ENCODE measurements around the gene CNTN4.
"Not testable (repeated sequence)": the region's sequence is repeated elsewhere in the genome, so short reads cannot be mapped to it uniquely, and the experiment has no call there.

The CNTN4 gene

DNA sequence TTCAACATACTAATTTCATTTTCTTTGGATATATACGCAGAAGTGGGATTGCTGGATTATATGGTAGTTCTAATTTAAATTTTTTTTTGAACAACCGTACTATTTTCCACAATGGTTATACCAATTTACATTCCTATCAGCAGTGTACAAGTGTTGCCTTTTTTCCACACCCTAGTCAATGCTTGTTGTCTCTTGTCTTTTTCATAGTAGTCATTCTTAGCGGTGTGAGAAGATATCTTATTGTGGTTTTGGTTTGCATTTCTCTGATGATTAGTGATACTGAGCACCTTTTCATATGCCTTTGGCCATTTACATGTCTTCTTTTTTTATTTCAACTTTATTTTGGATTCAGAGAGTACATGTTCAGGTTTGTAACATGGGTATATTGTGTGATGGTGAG lies 858.4 kb downstream of the CNTN4 start:
- no peak for DNase-seq (ENCODE audit: low read depth, low spot score)

DNA sequence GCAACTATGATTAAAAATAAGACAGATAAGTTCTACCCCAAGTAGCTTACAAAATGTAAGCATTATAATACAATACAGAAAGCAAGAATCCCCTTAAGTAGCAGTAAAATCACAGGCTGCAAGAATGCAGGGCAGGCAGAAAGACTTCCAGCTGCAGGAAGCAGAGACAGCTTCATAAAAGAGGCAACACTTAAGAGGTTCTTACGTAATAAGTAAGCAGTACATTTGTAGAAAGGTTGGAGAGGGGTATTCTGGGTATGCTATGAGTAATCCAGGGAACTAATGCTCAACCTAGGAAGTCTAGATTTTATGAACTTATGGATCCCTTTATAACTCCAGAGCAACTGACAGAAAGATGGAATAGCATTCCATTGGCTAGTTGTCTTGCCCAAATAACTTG lies 859.9 kb downstream of the CNTN4 start:
- no peak overlapping the region for H3K4me3 ChIP-seq (ENCODE audit: low read length)
- DNase-seq (ENCODE audit: low read depth, low spot score), result no peak

More for the DNA sequence above, 858.4 kb downstream of the CNTN4 start:
- no peak overlapping the region for H3K4me3 ChIP-seq (ENCODE audit: low read length)

DNA sequence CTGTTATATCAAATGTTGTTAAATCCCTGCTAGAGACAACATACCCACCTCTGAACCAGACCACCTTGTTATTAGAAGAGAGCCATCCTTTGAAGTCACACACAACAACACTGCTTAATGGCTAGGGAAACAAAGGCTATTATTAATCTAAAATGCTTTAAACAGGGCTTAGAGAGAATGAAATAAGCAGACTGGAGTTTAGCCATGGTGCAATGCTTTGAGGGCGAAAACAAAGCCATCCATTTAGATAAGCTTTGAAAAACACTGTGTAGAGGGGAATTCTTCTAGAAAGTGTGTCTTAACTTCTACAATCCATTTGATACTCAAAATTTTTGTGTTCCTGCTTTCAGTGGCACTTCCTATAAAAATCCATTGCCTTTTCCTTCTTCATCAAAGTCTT lies 862.9 kb downstream of the CNTN4 start:
- no peak overlapping the region for H3K4me3 ChIP-seq (ENCODE audit: low read length)
- no peak for DNase-seq (ENCODE audit: low read depth, low spot score)

DNA sequence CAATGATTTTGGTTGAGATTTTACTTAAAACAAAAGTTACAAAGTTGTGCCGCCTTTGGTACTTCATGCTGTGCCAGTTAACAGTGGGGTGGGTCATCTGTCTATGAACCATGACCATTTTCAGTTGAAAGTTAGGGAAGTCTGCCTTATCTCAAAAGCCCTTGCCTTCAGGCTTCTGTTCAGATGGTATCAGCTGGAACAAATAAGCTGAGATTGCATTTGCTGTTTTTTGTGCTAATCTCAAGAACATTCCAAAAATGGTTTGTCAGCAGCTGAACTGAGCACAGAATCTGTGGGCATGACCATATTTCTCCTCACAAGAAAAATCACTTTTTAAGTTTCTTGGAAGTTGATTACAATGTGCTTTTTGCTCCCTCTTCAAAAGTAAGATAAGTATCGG lies 869.2 kb downstream of the CNTN4 start:
- DNase-seq (ENCODE audit: low read depth, low spot score), result no peak

DNA sequence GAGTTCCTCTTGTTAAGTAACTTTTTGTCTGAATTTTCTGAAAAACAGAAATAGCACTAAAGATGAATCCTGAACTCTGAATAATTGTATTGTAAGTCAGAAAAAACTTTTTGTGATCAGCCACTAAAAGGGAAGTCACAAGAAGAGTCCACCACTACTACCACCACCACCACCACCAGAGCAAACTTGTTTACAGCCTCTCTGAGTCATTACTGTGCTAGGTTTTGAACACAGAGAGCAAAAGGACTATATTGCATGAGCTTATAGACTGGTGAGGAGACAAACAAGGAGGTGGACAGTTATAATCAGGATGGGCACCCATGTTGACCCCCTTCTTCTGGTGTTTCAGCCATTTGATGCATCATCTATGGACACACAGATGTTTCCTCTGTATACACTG lies 869.8 kb downstream of the CNTN4 start:
- H3K4me3 ChIP-seq (ENCODE audit: low read length), result no peak overlapping the region
- DNase-seq (ENCODE audit: low read depth, low spot score), result no peak

More for the DNA sequence above, 869.2 kb downstream of the CNTN4 start:
- H3K4me3 ChIP-seq (ENCODE audit: low read length), result no peak overlapping the region

DNA sequence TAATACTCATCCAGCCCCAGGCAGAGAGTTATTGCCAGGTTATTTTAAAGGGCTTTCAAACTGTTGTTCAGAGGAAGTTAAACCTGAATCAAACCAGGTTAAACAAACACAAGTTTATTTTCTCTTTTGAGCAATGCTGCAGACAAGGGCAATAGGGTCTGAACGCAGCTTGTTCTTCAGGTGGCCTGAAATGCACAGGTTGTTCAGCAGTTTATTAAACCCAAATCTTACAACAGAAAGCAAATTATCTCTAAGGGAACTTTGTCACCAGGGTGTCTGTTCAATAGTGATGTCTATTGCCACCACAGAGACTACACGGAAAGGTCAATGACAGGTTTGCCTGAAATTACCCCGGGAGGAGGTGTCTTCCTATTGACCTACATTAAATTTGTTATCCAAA lies 877.5 kb downstream of the CNTN4 start:
- no peak overlapping the region for H3K4me3 ChIP-seq (ENCODE audit: low read length)
- DNase-seq (ENCODE audit: low read depth, low spot score), result no peak

DNA sequence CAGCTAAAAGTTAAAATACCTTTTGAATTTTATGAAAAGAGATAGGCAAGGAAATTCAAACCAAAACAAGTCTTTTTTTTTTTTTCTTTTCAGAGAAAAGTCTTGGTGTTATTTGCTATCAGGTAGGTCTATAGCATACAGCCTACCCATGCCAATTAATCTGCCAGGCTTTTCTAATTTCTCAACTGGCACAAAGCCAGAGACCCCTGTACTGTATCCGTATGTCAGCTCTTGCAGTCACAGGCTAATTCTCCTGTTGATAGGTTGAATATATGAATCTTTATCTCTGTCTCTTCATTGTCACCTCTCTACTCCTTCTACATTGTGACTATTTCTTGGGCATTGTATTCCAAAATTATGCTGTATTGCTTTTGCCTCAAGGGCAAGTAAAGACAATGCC lies 878.1 kb downstream of the CNTN4 start:
- no peak overlapping the region for H3K4me3 ChIP-seq (ENCODE audit: low read length)
- no peak for DNase-seq (ENCODE audit: low read depth, low spot score)

DNA sequence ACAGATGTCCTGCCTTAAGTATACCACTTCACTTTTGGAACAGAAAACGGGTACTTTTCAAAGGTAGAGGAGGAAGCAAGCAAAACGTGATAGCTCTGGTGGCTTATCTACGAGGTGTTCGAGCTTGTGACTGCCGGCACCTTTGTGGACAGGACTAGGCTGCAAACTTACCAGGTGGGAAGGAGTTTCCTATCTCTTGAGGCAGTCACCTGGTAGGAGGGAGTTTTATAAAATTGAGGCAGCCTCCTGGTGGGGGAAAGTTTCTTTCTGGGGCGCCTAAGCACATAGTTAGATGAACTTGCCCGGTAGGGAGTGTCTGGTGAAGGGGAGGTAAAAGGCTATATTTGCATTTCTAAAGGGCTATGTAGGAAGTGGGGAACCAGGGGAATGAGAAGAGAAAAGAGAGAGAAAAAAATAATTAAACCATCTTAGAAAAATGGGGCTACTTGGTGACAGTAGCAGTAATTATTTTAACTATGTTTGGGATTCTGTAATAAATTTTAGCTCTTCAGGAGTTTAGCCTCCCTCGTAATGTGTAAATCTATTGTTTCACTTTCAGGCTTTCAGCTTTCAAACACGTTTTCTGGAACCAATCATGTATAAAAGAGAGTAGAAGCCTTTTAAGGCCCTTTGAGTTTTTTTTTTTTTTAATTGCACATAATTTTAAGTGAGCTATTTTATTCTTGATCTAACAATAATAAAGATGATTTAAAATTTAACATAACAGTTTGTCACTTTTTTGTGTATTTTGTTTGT lies 880.5 kb downstream of the CNTN4 start:
- DNase-seq (ENCODE audit: low read depth, low spot score), result no peak
- H3K4me3 ChIP-seq (ENCODE audit: low read length), result no peak overlapping the region

DNA sequence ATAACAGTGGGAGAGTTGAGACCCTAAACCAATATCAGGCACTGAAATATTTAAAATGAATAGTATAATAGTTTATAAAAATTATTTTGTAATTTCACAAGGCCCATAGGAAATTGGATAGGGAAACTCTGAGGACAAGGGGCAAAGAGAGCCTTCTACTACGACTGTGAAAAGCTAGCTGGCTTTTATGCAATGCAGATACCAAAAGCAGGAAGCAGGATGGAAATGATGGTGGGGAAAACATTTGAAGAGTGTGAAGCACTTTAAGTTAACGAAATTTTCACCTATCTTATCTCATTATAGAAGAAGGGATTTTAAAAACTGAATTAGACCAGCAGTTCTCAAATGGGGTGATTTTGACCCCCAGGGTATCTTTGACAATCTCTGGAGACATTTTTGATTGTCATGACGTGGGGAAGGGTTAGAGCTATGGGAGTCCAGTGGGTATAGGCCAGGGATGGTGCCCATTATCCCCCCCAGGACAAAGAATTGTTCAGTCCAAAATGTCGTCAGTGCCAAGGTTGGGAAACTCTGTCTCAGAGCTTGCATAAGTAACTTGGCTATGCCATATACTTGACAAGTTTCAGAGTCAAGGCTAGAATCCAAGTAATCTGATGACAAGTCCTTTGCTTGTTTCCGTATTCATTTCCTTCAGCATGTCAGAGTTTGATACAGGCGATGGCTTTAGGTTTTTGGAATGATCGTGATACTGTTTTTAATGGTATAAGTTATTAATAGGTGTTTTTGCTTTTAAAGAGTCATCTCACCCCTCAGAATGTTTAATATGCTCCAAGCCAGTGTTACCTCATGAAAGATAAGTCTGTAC lies 885.6 kb downstream of the CNTN4 start:
- no peak for DNase-seq (ENCODE audit: low read depth, low spot score)
- no peak overlapping the region for H3K4me3 ChIP-seq (ENCODE audit: low read length)

DNA sequence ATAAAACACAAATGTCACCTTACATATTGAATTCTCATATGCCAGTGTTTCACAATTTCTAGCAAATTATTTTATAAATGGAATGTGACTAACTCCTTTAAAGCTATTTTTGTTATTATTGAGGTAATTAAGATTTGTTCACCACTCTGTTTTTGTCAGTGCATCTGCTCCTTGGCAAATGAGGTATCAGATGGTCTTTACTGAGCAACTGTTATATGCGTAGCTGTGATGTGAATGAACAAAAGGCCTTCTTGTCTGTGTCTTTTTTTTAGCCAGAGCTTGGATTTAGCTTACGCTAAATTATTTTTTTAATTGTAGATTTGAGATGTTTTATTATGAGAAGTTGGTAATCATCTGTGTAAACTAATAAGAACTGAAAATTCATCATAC lies 886.2 kb downstream of the CNTN4 start:
- no peak for DNase-seq (ENCODE audit: low read depth, low spot score)
- H3K4me3 ChIP-seq (ENCODE audit: low read length), result no peak overlapping the region

DNA sequence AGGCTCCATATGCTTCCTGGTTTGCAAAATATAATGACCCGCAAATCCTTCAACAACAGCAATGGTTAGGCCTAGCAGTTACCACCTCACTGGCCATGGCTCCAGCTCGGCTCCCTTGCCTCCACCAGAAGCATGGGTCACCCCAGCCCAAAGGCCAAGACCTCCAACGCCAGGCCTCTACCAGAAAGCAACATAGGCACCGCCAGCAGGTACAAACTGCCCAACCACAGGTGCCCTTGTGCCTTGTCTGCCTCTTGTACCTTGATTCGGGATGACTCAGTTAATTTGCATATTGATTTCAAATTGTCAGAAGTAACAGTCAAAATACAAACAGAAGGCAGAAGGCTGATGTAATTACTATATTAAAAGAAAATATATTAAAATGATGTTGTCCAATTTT lies 886.8 kb downstream of the CNTN4 start:
- no peak for DNase-seq (ENCODE audit: low read depth, low spot score)
- H3K4me3 ChIP-seq (ENCODE audit: low read length), result no peak overlapping the region

DNA sequence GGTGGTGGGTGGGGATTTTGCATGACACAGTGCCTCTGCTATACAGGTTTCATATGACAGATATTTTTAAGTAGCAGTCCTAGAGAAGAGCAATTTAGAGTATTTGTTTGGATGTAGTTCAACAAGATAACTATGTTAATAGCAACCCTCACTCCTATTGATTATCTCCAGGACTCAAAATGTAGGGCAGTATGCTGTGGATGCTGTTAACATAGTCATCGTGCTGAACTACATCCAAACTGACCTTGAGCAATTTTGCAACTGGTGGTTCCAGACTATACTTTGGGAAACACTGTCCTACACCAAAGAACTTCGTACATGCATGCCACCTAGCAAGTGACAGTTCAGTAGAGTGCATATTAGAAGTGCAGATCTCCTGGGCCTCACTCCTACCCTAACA lies 893.9 kb downstream of the CNTN4 start:
- H3K4me3 ChIP-seq (ENCODE audit: low read length), result no peak overlapping the region
- no peak for DNase-seq (ENCODE audit: low read depth, low spot score)

DNA sequence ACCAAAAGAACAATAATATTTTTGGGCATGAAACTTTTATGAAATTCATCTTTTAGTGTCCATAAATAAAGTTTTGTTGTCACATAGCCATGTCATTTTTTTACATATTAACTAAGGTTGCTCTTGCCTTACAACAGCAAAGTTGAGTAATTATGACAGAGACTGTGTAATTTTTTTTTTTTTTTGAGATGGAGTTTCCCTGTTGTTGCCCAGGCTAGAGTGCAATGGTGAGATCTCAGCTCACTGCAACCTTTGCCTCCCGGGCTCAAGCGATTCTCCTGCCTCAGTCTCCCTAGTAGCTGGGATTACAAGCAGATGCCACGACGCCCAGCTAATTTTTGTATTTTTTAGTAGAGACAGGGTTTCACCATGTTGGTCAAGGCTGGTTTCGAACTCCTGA lies 894.5 kb downstream of the CNTN4 start:
- not testable (repeated sequence) for H3K4me3 ChIP-seq (ENCODE audit: low read length); DNase-seq (ENCODE audit: low read depth, low spot score)

DNA sequence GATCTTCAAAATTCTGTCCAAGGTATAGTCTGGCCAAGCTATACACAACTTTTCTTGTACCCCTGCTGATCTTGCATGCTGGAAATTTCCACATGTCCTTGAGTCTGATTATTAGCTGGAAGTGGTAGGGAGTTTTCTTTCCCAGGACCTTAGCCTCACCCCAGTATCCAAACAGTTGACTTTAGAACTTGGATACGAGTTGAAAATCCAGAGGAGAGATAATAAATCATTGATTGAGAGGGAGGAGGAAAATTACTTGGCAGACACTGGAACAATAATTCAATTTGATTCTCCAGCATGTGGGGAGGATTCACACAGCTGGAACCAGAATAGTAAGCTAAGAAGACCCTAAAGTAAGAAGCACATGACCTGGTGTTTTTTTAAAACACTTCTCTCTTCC lies 895.1 kb downstream of the CNTN4 start:
- H3K4me3 ChIP-seq (ENCODE audit: low read length), result no peak overlapping the region
- no peak for DNase-seq (ENCODE audit: low read depth, low spot score)

DNA sequence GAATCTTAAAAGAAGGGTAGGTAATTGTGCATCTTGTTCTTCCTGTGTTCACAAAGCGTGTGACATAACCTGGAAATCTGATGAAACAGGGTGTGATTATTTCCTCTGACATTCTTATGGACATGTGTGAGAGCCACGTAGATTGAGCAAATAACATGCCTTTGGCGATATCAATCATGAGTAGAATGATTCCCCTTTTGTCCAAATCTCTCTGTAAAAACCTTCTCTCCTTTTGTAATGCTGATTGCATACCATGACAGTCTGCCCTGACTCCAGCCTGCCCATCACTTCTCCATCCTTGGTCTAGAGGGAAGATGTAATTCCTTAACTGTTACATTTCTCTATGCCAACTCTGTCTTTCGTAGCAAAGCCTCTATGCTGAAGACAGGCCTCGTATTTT lies 896.5 kb downstream of the CNTN4 start:
- DNase-seq (ENCODE audit: low read depth, low spot score), result no peak
- no peak overlapping the region for H3K4me3 ChIP-seq (ENCODE audit: low read length)

DNA sequence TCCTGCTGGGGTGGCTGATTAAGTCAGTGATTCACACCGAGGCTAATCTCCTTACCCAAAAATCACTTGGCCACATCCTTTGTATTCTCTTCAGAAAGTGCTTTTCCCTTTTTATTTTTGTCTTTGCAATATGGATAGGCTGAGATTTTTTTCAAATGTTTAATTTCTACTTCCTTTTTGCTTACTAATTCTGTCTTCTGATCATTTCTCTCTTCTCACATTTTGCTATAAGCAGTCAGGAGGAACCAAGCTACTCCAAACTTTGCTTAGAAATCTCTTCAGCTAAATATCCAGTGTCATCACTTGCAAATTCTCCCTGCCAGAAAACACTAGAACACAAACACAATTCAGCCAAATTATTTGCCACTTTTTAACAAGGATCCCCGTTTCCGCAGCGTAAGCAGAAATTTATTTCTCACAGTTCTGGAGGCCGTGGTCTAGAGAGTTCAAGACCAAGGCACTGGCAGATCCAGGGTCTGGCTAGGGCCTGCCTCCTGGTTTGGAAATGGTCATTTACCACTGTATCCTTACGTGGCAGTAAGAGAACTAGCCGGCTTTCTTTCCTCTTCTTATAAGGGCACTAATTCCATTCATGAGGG lies 906.6 kb downstream of the CNTN4 start:
- no peak for DNase-seq (ENCODE audit: low read depth, low spot score)
- no peak overlapping the region for H3K4me3 ChIP-seq (ENCODE audit: low read length)

DNA sequence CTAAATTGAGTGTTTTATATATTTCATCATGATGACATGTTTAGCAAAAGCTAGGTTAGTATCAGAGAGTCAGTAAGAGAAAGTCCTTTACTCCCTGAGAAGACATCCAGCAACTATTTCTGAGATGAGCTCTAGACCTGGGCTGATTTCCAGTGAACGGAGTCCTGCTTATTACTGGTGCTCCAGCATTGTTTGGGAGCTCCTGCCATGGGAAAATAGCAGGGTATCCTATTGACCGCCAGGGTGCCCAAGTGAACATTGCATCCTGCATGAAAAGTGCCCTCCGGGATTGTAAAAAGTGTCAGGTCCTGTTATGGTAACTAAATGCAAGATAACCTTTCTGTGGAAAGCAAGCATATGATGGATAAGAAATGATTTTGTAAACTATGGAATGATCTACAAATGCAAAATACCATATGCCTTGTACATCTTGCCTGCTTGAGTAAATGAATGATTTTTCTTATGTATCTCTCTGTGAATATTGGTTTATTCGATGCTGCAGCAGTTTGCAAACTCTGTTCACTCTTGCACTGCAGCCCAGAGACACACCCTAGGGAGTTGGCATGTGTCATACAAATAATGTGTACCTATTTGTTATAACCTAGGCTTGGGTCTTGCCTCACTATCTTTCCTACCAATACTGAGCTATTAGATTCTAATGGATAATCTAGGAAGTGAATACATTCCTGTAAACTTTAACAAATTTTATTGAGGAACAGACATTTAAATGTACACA lies 914.8 kb downstream of the CNTN4 start:
- no peak overlapping the region for H3K4me3 ChIP-seq (ENCODE audit: low read length)
- no peak for DNase-seq (ENCODE audit: low read depth, low spot score)

DNA sequence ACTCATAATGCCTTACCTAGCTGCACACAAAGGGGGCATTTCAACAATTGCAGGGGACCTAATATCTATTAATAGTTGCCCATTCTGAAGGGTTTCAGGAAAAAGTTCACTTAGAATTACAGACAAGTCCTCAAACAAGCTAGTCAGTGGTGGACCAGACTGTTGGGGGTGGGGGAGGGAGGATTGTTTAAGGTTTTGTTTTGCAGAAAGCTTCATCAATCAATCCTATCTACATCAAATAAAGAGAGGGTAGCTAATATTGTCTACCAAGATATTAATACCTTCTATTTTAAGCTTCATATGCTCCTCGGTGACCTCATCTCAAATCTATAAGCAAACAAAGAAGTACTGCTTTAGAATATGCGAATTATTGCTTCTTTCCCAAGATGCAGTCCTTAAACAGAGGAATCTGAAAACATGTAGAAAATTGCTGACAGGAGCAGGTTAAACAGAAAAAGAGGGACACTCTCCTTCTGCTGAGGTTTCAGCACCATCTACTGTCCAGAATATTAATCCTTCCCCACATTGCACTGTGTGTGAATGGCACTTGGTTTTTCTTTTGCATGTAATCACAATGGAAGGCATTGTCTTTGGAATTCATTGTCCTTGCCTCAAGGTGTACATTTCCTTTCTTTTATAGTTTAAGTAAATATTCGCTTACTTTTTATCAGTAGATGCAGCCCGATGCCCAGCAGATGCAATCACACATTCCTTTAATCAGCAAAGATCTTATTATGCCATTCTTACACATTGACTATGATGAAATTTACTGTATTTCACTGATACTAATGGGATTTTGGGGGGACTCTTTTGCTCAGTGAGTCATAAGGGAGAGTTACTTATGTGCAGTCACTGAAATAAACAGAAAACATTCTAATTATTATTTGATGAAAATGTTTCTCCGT lies 916.8 kb downstream of the CNTN4 start:
- peak; percentile 6 for DNase-seq (ENCODE audit: low read depth, low spot score)
- no peak overlapping the region for H3K4me3 ChIP-seq (ENCODE audit: low read length)

DNA sequence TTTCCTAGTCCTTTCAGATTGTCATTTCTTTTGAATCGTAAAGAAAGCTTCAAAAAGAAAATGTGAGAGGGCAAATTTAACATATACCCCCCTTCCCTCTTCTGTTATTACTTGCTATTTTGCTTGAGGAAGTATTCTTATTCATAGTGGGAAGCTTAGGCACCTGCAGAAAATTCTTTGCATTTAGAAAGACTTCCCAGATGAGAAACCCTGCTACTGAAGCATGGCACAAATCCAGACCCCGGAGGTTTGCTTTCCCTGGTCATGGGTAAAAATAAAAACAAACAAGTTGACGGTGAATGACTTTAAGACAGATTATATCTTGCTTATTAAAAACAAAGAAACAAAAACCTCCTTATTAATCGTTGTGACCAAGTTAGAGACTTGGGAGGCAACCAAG lies 917.6 kb downstream of the CNTN4 start:
- no peak for DNase-seq (ENCODE audit: low read depth, low spot score)
- no peak overlapping the region for H3K4me3 ChIP-seq (ENCODE audit: low read length)

Measured in Jurkat, Clone E6-1 (cell line).